ENCODE results near the gene PPIL4. TPM values are rescaled to one million over a fixed set of nuclear protein-coding genes. Genes with fewer than 3 reads are reported as not detected.

PPIL4 gene
- total RNA-seq, 1 donor from 2014 or later: 38.3 TPM

GRCh38 chr6:149551920-149552319 is 6.1 kb upstream of the PPIL4 start:
- Mint-ChIP-seq H3K36me3 (ENCODE audit: insufficient read depth) (no peaks in the 10 kb centered on the region), H3K4me3 (ENCODE audit: low read depth) (no peak overlapping the region), H3K27me3 (peaks cover 41% of the 10 kb centered on the region), H3K9me3 (ENCODE audit: low read depth) (no peaks in the 10 kb centered on the region), H3K27ac (no peak overlapping the region), H3K4me1 (ENCODE audit: low read depth) (peaks cover 4% of the 10 kb centered on the region)
- no peak for DNase-seq (ENCODE audit: low spot score, unreplicated experiment)
- TF ChIP-seq, protein P1, sequence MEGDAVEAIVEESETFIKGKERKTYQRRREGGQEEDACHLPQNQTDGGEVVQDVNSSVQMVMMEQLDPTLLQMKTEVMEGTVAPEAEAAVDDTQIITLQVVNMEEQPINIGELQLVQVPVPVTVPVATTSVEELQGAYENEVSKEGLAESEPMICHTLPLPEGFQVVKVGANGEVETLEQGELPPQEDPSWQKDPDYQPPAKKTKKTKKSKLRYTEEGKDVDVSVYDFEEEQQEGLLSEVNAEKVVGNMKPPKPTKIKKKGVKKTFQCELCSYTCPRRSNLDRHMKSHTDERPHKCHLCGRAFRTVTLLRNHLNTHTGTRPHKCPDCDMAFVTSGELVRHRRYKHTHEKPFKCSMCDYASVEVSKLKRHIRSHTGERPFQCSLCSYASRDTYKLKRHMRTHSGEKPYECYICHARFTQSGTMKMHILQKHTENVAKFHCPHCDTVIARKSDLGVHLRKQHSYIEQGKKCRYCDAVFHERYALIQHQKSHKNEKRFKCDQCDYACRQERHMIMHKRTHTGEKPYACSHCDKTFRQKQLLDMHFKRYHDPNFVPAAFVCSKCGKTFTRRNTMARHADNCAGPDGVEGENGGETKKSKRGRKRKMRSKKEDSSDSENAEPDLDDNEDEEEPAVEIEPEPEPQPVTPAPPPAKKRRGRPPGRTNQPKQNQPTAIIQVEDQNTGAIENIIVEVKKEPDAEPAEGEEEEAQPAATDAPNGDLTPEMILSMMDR (IDR thresholded peaks at IDR 0.05; ENCODE audit: unreplicated experiment): no peak

DNA sequence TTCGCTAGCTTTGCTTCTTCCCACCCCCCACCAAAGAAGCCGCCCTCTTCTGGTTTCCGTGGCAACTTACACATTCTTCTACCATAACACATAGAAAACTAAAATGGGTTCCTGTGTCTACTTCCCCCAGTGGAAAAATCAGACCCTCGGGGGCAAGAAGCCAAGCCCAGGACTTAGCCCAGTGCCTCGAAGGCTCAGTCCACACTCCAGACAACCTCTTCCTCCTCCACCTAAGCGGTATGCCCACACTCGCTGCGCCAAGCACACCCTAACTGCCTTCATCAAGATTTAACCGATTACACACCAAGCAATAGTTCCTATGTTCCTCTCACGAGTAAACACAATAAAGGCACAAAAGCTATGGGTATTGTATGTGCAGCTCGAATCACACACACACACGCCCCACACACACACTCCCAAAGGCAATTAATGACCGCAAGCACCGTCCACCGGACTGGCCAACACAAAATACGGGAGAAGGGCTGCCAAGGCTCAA is 537 bp downstream of the PPIL4 start:
- Mint-ChIP-seq H3K36me3 (ENCODE audit: insufficient read depth) (peaks cover 2% of the 10 kb centered on the region), H3K27ac (peak overlapping the region; percentile 99)

DNA sequence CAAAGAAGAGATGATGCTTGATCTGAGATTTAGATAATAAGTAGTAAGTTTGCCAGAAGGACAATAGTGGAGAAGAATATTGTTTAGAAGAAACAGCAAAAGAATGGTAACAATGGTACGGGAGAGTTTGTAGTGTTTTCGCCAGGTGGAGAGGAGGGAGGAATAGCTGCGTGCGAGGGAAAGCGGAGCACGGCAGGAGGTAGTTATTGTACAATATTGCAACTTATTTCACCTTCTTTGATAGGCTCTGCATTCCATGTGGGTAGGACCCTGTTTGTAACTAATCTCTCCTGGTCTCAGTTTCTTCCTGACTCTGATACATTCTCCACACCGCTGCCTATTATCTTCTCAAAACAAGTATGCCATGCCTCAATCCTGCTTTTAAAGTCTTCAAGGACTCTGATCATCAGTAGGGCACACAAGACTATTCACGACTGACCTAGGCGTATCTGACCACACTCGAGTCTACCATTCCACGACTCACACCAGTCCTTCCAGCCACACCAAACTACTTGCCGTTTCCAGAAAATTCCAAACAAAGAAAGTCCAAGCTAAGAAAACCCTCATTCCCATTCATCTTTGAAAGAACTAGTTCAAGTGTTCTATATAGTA is 1.1 kb downstream of the PPIL4 start:
- no peaks in the 10 kb centered on the region for H3K9me3 Mint-ChIP-seq (ENCODE audit: low read depth)
- H3K27me3 Mint-ChIP-seq: peaks cover 12% of the 10 kb centered on the region
- peaks cover 18% of the 10 kb centered on the region for H3K4me1 Mint-ChIP-seq (ENCODE audit: low read depth)
- peaks cover 2% of the 10 kb centered on the region for H3K36me3 Mint-ChIP-seq (ENCODE audit: insufficient read depth)
- DNase-seq (ENCODE audit: low spot score, unreplicated experiment): no peak
- TF ChIP-seq, protein P1 (IDR thresholded peaks at IDR 0.05; ENCODE audit: unreplicated experiment): no peak
- peak overlapping the region; percentile 92 for H3K4me3 Mint-ChIP-seq (ENCODE audit: low read depth)
- H3K27ac Mint-ChIP-seq: peak overlapping the region; percentile 99

More for the DNA sequence above, 537 bp downstream of the PPIL4 start:
- Mint-ChIP-seq H3K9me3 (ENCODE audit: low read depth) (no peaks in the 10 kb centered on the region), H3K4me3 (ENCODE audit: low read depth) (peak overlapping the region; percentile 92), H3K4me1 (ENCODE audit: low read depth) (peaks cover 18% of the 10 kb centered on the region), H3K27me3 (peaks cover 12% of the 10 kb centered on the region)
- TF ChIP-seq, protein P1 (IDR thresholded peaks at IDR 0.05; ENCODE audit: unreplicated experiment): peak; percentile 13
- DNase-seq (ENCODE audit: low spot score, unreplicated experiment): no peak

GRCh38 chr6:149541139-149541538 is 4.7 kb downstream of the PPIL4 start:
- peaks cover 15% of the 10 kb centered on the region for H3K36me3 Mint-ChIP-seq (ENCODE audit: insufficient read depth)
- no peak for DNase-seq (ENCODE audit: low spot score, unreplicated experiment)
- peaks cover 18% of the 10 kb centered on the region for H3K4me1 Mint-ChIP-seq (ENCODE audit: low read depth)
- H3K27me3 Mint-ChIP-seq: no peaks in the 10 kb centered on the region
- TF ChIP-seq, protein P1 (IDR thresholded peaks at IDR 0.05; ENCODE audit: unreplicated experiment): no peak
- H3K4me3 Mint-ChIP-seq (ENCODE audit: low read depth): no peak overlapping the region
- H3K27ac Mint-ChIP-seq: no peak overlapping the region
- no peaks in the 10 kb centered on the region for H3K9me3 Mint-ChIP-seq (ENCODE audit: low read depth)

GRCh38 chr6:149534742-149535141 is 11.1 kb downstream of the PPIL4 start:
- Mint-ChIP-seq H3K27ac (no peak overlapping the region), H3K36me3 (ENCODE audit: insufficient read depth) (peaks cover 30% of the 10 kb centered on the region), H3K4me1 (ENCODE audit: low read depth) (no peaks in the 10 kb centered on the region), H3K9me3 (ENCODE audit: low read depth) (no peaks in the 10 kb centered on the region), H3K27me3 (no peaks in the 10 kb centered on the region), H3K4me3 (ENCODE audit: low read depth) (no peak overlapping the region)
- no peak for DNase-seq (ENCODE audit: low spot score, unreplicated experiment)
- TF ChIP-seq, protein P1 (IDR thresholded peaks at IDR 0.05; ENCODE audit: unreplicated experiment): no peak

Data from progenitor cell of endocrine pancreas (in vitro differentiated cells).